HepG2 (cell line): ENCODE results near the gene TERB2. TPM values are rescaled to one million over a fixed set of nuclear protein-coding genes. Genes with fewer than 3 reads are reported as not detected.

ENCODE experiments used
- ADNP ChIP-seq: sonication (generic); formaldehyde crosslinking; IDR thresholded peaks from 2 replicates; pipeline ENCODE4 v1.4.0; 2020; ENCODE audit warnings: missing genetic modification reagents
- BRCA1 ChIP-seq: sonication (generic); formaldehyde crosslinking; IDR thresholded peaks from 2 replicates; pipeline ENCODE4 v1.4.0; 2020; ENCODE audit warnings: missing genetic modification reagents
- CREB1 ChIP-seq, 2 experiments: fragments of 450-650 bp in 1 of 2; IDR thresholded peaks; 2 replicates each; pipeline ENCODE4 v1.6.1; 2016 to 2017; ENCODE audit warnings: control low read depth in 1 of 2, mild to moderate bottlenecking in 1 of 2, missing compliant biosample characterization in 1 of 2, missing genetic modification characterization in 1 of 2
- FOXK2 ChIP-seq: fragments of 450-650 bp; IDR thresholded peaks from 2 replicates; pipeline ENCODE4 v1.6.1; 2016
- JARID2 ChIP-seq: sonication (generic); formaldehyde crosslinking; IDR thresholded peaks from 2 replicates; pipeline ENCODE4 v1.8.1; 2023; ENCODE audit warnings: missing genetic modification reagents, inconsistent platforms; ENCODE audit not compliant: insufficient replicate concordance
- KLF16 ChIP-seq, 2 experiments: sonication (generic) in 1 of 2; formaldehyde crosslinking in 1 of 2; IDR thresholded peaks; 2 replicates each; pipeline versions ENCODE4 v1.6.1 to v1.8.0; 2016 to 2023; ENCODE audit warnings: missing genetic modification reagents in 2 of 2, missing compliant biosample characterization in 1 of 2
- MXD1 ChIP-seq: sonication (generic); formaldehyde crosslinking; IDR thresholded peaks from 2 replicates; pipeline ENCODE4 v1.4.0; 2020; ENCODE audit warnings: mild to moderate bottlenecking, missing genetic modification reagents
- RAD51 ChIP-seq: fragments of 450-650 bp; IDR thresholded peaks from 2 replicates; pipeline ENCODE4 v1.6.1; 2016; ENCODE audit warnings: borderline replicate concordance
- RNF219 ChIP-seq: sonication (generic); formaldehyde crosslinking; IDR thresholded peaks from 2 replicates; pipeline ENCODE4 v1.5.0; 2020; ENCODE audit warnings: mild to moderate bottlenecking, missing genetic modification reagents
- SSRP1 ChIP-seq: IDR thresholded peaks from 2 replicates; pipeline ENCODE4 v1.6.1; 2016; ENCODE audit warnings: control low read depth
- TBX2 ChIP-seq: sonication (generic); formaldehyde crosslinking; IDR thresholded peaks from 2 replicates; pipeline ENCODE4 v1.5.0; 2020; ENCODE audit warnings: missing genetic modification reagents, mild to moderate bottlenecking, borderline replicate concordance
- ZMAT3 ChIP-seq: sonication (generic); formaldehyde crosslinking; conservative IDR thresholded peaks from 2 replicates; pipeline ENCODE4 v1.7.0; 2021; ENCODE audit warnings: missing genetic modification reagents
- ZNF326 ChIP-seq: sonication (generic); formaldehyde crosslinking; IDR thresholded peaks from 2 replicates; pipeline ENCODE4 v1.4.0; 2020; ENCODE audit warnings: missing genetic modification reagents, borderline replicate concordance
- ZNF616 ChIP-seq: sonication (generic); formaldehyde crosslinking; IDR thresholded peaks from 2 replicates; pipeline ENCODE4 v1.5.0; 2020; ENCODE audit warnings: low read depth, mild to moderate bottlenecking, missing genetic modification reagents
- ZNF644 ChIP-seq: IDR thresholded peaks from 2 replicates; pipeline ENCODE4 v1.6.1; 2016; ENCODE audit warnings: low read depth
- ZNF740 ChIP-seq: sonication (generic); formaldehyde crosslinking; IDR thresholded peaks from 2 replicates; pipeline ENCODE4 v1.4.0; 2020; ENCODE audit warnings: missing genetic modification reagents
- ZNF75D ChIP-seq: sonication (generic); formaldehyde crosslinking; IDR thresholded peaks from 2 replicates; pipeline ENCODE4 v1.8.1; 2023; ENCODE audit warnings: missing genetic modification reagents, mild to moderate bottlenecking, borderline replicate concordance
- ZNF761 ChIP-seq: sonication (generic); formaldehyde crosslinking; conservative IDR thresholded peaks from 2 replicates; pipeline ENCODE4 v1.4.0; 2020; ENCODE audit warnings: mild to moderate bottlenecking, missing genetic modification reagents
- polyA plus RNA-seq, 8 experiments: library from polyadenylated mRNA; depleted of rRNA in 3 of 8; stranded (reverse) in 7 of 8; unstranded in 1 of 8; fragments of >200 nt; fragmentation: Illumina TruSeq in 4 of 8; extraction: Trizol in 4 of 8; gene quantifications; 2 replicates each; pipeline versions ENCODE4 v1.2.1 to v1.2.3, GENCODE V29; 2011 to 2016; ENCODE audit warnings: low read depth in 4 of 8, missing spikeins in 1 of 8, mixed read lengths in 1 of 8; ENCODE audit not compliant: insufficient read depth in 1 of 8
- total RNA-seq, 5 experiments: library from RNA; depleted of rRNA; stranded (reverse); fragments of >200 nt; fragmentation: Illumina TruSeq; extraction: Trizol; gene quantifications; 2 replicates each; pipeline ENCODE4 v1.2.3, GENCODE V29; 2016; ENCODE audit warnings: low read depth in 1 of 5
- TF ChIP-seq, protein P1 (sequence below): sonication (generic); formaldehyde crosslinking; IDR thresholded peaks from 2 replicates; pipeline ENCODE4 v1.5.1; 2020; ENCODE audit warnings: mild to moderate bottlenecking, missing genetic modification reagents, moderate library complexity
- TF ChIP-seq, protein P2 (sequence below): sonication (generic); formaldehyde crosslinking; IDR thresholded peaks from 2 replicates; pipeline ENCODE4 v1.4.0; 2020; ENCODE audit warnings: missing genetic modification reagents, mild to moderate bottlenecking, borderline replicate concordance
- TF ChIP-seq, protein P3 (sequence below): IDR thresholded peaks from 2 replicates; pipeline ENCODE4 v1.6.1; 2018; ENCODE audit warnings: missing genetic modification reagents, mild to moderate bottlenecking, missing compliant biosample characterization

Gene TERB2
- total and polyA plus RNA-seq, 2 of the 13 experiments (the other 11 are each of a cell fraction or from before 2014, with no cell fraction given): not detected

DNA sequence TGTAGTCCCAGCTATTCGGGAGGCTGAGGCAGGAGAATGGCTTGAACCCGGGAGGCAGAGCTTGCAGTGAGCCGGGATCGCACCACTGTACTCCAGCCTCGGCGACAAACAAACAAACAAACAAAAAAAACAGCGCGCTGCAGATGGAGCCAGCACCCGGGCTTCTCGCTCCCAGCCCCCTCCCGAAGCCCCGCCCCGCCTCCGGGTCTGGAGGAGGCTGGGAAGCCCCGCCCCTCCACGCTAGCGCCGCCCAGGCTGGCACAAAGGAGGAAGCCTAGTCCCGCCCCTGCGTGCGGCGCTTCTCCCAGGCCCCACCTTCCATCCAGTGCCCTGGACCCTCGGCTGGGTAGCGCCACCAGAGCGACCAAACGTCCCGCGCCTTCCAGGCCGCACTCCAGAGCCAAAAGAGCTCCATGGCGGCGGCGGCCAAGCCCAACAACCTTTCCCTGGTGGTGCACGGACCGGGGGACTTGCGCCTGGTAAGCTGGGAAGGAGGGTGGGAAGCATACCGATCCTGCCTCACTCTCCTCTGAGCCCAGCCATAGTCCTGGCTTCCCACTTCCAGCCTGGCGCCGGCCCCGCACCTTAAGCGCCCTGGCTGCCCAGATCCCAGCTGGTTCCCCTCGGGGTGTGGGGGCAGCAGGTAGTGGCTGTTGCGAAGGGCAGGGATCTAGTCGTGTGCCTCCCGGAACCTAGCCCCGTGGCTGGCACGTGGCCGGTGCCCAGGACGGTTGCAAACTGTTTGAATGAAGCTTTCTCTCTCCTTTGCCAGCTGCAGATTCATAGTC lies 66.6 kb downstream of the TERB2 start, which contains the start of gene SORD (continued):
- TF ChIP-seq, protein P1, sequence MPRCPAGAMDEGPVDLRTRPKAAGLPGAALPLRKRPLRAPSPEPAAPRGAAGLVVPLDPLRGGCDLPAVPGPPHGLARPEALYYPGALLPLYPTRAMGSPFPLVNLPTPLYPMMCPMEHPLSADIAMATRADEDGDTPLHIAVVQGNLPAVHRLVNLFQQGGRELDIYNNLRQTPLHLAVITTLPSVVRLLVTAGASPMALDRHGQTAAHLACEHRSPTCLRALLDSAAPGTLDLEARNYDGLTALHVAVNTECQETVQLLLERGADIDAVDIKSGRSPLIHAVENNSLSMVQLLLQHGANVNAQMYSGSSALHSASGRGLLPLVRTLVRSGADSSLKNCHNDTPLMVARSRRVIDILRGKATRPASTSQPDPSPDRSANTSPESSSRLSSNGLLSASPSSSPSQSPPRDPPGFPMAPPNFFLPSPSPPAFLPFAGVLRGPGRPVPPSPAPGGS: 0 out of 2 replicates have a peak, but pooled peaks have one; percentile 66
- TF ChIP-seq ZMAT3 (CRISPR knock-in tag) (peak; percentile 82), KLF16 (CRISPR knock-in tag; IDR thresholded peaks at IDR 0.05) (peak in 1 of 2 experiments; percentile 54; a peak in 1 of 4 replicates), CREB1 (IDR thresholded peaks at IDR 0.05) (no peak), CREB1 (CRISPR knock-in tag; IDR thresholded peaks at IDR 0.05) (no peak), ZNF616 (CRISPR knock-in tag) (no peak), ZNF75D (no peak), ZNF740 (CRISPR knock-in tag) (no peak), RAD51 (no peak), ZNF644 (CRISPR knock-in tag) (no peak; the same call in 1 of the 2 replicates), BRCA1 (CRISPR knock-in tag) (no peak), MXD1 (CRISPR knock-in tag) (peak; percentile 78; the same call in 1 of the 2 replicates), ADNP (CRISPR knock-in tag) (no peak), RNF219 (CRISPR knock-in tag) (no peak), ZNF326 (CRISPR knock-in tag) (no peak), TBX2 (CRISPR knock-in tag) (peak; percentile 63), JARID2 (CRISPR knock-in tag) (no peak), SSRP1 (CRISPR knock-in tag) (peak; percentile 46; the same call in 1 of the 2 replicates), ZNF761 (CRISPR knock-in tag) (peak; percentile 75; the same call in 1 of the 2 replicates), FOXK2 (no peak)
- TF ChIP-seq, protein P2, sequence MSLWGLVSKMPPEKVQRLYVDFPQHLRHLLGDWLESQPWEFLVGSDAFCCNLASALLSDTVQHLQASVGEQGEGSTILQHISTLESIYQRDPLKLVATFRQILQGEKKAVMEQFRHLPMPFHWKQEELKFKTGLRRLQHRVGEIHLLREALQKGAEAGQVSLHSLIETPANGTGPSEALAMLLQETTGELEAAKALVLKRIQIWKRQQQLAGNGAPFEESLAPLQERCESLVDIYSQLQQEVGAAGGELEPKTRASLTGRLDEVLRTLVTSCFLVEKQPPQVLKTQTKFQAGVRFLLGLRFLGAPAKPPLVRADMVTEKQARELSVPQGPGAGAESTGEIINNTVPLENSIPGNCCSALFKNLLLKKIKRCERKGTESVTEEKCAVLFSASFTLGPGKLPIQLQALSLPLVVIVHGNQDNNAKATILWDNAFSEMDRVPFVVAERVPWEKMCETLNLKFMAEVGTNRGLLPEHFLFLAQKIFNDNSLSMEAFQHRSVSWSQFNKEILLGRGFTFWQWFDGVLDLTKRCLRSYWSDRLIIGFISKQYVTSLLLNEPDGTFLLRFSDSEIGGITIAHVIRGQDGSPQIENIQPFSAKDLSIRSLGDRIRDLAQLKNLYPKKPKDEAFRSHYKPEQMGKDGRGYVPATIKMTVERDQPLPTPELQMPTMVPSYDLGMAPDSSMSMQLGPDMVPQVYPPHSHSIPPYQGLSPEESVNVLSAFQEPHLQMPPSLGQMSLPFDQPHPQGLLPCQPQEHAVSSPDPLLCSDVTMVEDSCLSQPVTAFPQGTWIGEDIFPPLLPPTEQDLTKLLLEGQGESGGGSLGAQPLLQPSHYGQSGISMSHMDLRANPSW (CRISPR knock-in tag): peak; percentile 47; the same call in 1 of the 2 replicates
- TF ChIP-seq, protein P3, sequence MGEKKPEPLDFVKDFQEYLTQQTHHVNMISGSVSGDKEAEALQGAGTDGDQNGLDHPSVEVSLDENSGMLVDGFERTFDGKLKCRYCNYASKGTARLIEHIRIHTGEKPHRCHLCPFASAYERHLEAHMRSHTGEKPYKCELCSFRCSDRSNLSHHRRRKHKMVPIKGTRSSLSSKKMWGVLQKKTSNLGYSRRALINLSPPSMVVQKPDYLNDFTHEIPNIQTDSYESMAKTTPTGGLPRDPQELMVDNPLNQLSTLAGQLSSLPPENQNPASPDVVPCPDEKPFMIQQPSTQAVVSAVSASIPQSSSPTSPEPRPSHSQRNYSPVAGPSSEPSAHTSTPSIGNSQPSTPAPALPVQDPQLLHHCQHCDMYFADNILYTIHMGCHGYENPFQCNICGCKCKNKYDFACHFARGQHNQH: 0 out of 2 replicates have a peak, but pooled peaks have one; percentile 51
